ENCODE measurements around the gene RAPGEF2. TPM values are rescaled to one million over a fixed set of nuclear protein-coding genes. Genes with fewer than 3 reads are reported as not detected.

RAPGEF2 gene
- total RNA-seq, 1 donor = 50.3 TPM

GRCh38 chr4:159150821-159151390 lies 48.0 kb downstream of the RAPGEF2 start:
- DNase-seq (ENCODE audit: insufficient read length, low spot score, missing footprints) = no peak
- TF ChIP-seq CTCF (IDR thresholded peaks at IDR 0.05; ENCODE audit: extremely low read depth, low read depth, low read length) = no peak
- peaks cover 85% of the 10 kb centered on the region for H3K79me2 ChIP-seq (ENCODE audit: insufficient read depth, low read length)
- no peak overlapping the region for H2AFZ ChIP-seq (ENCODE audit: low read length)
- H3K4me1 ChIP-seq (ENCODE audit: insufficient read depth, low read length) = peaks cover 6% of the 10 kb centered on the region
- H3K4me3 ChIP-seq (ENCODE audit: insufficient read depth, low read length) = no peak overlapping the region
- H3K9me3 ChIP-seq (ENCODE audit: low read depth, low read length) = no peaks in the 10 kb centered on the region
- no peaks in the 10 kb centered on the region for H3K36me3 ChIP-seq (ENCODE audit: insufficient read depth, low read length)
- H4K20me1 ChIP-seq (ENCODE audit: insufficient read depth, low read length) = peaks cover 48% of the 10 kb centered on the region
- H3K27me3 ChIP-seq (ENCODE audit: insufficient read depth, low read length) = no peaks in the 10 kb centered on the region
- no peak overlapping the region for H3K27ac ChIP-seq (ENCODE audit: low read depth, low read length)
- no peak overlapping the region for H3K4me2 ChIP-seq (ENCODE audit: insufficient read depth, low read length)

GRCh38 chr4:159151689-159152088 lies 48.8 kb downstream of the RAPGEF2 start:
- Histone ChIP-seq H3K4me2 (ENCODE audit: insufficient read depth, low read length) (no peak overlapping the region), H3K9me3 (ENCODE audit: low read depth, low read length) (no peaks in the 10 kb centered on the region), H3K79me2 (ENCODE audit: insufficient read depth, low read length) (peaks cover 84% of the 10 kb centered on the region), H3K27me3 (ENCODE audit: insufficient read depth, low read length) (no peaks in the 10 kb centered on the region), H4K20me1 (ENCODE audit: insufficient read depth, low read length) (peaks cover 40% of the 10 kb centered on the region), H3K36me3 (ENCODE audit: insufficient read depth, low read length) (no peaks in the 10 kb centered on the region), H3K4me1 (ENCODE audit: insufficient read depth, low read length) (no peaks in the 10 kb centered on the region), H3K4me3 (ENCODE audit: insufficient read depth, low read length) (no peak overlapping the region), H3K27ac (ENCODE audit: low read depth, low read length) (no peak overlapping the region), H2AFZ (ENCODE audit: low read length) (no peak overlapping the region)
- TF ChIP-seq CTCF (IDR thresholded peaks at IDR 0.05; ENCODE audit: extremely low read depth, low read depth, low read length) = no peak
- DNase-seq (ENCODE audit: insufficient read length, low spot score, missing footprints) = no peak

GRCh38 chr4:159152181-159152580 lies 49.3 kb downstream of the RAPGEF2 start:
- Histone ChIP-seq H3K4me1 (ENCODE audit: insufficient read depth, low read length) (no peaks in the 10 kb centered on the region), H4K20me1 (ENCODE audit: insufficient read depth, low read length) (peaks cover 43% of the 10 kb centered on the region)
- DNase-seq (ENCODE audit: insufficient read length, low spot score, missing footprints) = no peak

GRCh38 chr4:159153669-159154068 lies 50.8 kb downstream of the RAPGEF2 start:
- Histone ChIP-seq H2AFZ (ENCODE audit: low read length) (no peak overlapping the region), H3K4me2 (ENCODE audit: insufficient read depth, low read length) (no peak overlapping the region)

More at GRCh38 chr4:159152181-159152580, 49.3 kb downstream of the RAPGEF2 start:
- no peaks in the 10 kb centered on the region for H3K27me3 ChIP-seq (ENCODE audit: insufficient read depth, low read length)
- no peaks in the 10 kb centered on the region for H3K36me3 ChIP-seq (ENCODE audit: insufficient read depth, low read length)
- peaks cover 84% of the 10 kb centered on the region for H3K79me2 ChIP-seq (ENCODE audit: insufficient read depth, low read length)
- H3K9me3 ChIP-seq (ENCODE audit: low read depth, low read length) = no peaks in the 10 kb centered on the region
- no peak for TF ChIP-seq CTCF (IDR thresholded peaks at IDR 0.05; ENCODE audit: extremely low read depth, low read depth, low read length)
- H3K4me3 ChIP-seq (ENCODE audit: insufficient read depth, low read length) = no peak overlapping the region
- H3K4me2 ChIP-seq (ENCODE audit: insufficient read depth, low read length) = no peak overlapping the region
- H2AFZ ChIP-seq (ENCODE audit: low read length) = no peak overlapping the region
- H3K27ac ChIP-seq (ENCODE audit: low read depth, low read length) = no peak overlapping the region

More at GRCh38 chr4:159153669-159154068, 50.8 kb downstream of the RAPGEF2 start:
- Histone ChIP-seq H3K4me1 (ENCODE audit: insufficient read depth, low read length) (no peaks in the 10 kb centered on the region), H3K4me3 (ENCODE audit: insufficient read depth, low read length) (no peak overlapping the region), H4K20me1 (ENCODE audit: insufficient read depth, low read length) (peaks cover 46% of the 10 kb centered on the region), H3K9me3 (ENCODE audit: low read depth, low read length) (no peaks in the 10 kb centered on the region), H3K36me3 (ENCODE audit: insufficient read depth, low read length) (no peaks in the 10 kb centered on the region), H3K27me3 (ENCODE audit: insufficient read depth, low read length) (no peaks in the 10 kb centered on the region), H3K27ac (ENCODE audit: low read depth, low read length) (no peak overlapping the region), H3K79me2 (ENCODE audit: insufficient read depth, low read length) (peaks cover 90% of the 10 kb centered on the region)
- TF ChIP-seq CTCF (IDR thresholded peaks at IDR 0.05; ENCODE audit: extremely low read depth, low read depth, low read length) = no peak
- no peak for DNase-seq (ENCODE audit: insufficient read length, low spot score, missing footprints)

All from osteoblast (primary cell).